ENCODE data around the gene ARPP21. TPM values are rescaled to one million over a fixed set of nuclear protein-coding genes. Genes with fewer than 3 reads are reported as not detected.

ARPP21 gene
- total RNA-seq, 1 donor from 2014 or later, result not detected

DNA sequence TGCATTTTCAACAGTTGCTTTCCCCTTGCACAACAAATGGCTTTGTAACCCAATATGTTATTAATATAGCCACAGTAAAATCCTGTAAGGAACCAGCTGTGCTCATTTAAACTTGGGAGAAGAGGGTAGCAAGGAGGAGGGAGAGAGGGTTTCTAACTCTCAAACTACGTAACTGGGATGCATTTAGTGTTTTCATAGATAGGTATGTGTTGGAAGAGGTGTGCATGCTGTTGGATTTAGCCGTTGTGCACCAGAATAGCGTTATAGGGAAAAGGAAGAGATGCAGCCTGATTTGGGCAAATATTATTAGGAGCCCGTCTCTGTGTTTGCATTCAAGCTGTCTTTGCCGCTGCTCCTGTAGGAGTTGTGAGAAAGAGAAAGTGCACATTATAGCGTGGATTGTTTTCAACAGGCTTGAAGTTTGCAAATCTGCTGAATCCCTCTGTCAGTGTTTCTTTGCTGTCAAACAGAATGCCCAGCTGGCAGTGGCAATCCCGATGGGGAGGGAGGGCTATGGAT lies 39.4 kb downstream of the ARPP21 start:
- Histone ChIP-seq H3K4me3 (no peak overlapping the region), H3K9me3 (no peaks in the 10 kb centered on the region), H3K27ac (no peak overlapping the region), H3K4me1 (peaks cover 0 to 3% of the 10 kb centered on the region in 2 donors), H3K36me3 (no peaks in the 10 kb centered on the region), H3K27me3 (no peaks in the 10 kb centered on the region)
- TF ChIP-seq, protein P1, sequence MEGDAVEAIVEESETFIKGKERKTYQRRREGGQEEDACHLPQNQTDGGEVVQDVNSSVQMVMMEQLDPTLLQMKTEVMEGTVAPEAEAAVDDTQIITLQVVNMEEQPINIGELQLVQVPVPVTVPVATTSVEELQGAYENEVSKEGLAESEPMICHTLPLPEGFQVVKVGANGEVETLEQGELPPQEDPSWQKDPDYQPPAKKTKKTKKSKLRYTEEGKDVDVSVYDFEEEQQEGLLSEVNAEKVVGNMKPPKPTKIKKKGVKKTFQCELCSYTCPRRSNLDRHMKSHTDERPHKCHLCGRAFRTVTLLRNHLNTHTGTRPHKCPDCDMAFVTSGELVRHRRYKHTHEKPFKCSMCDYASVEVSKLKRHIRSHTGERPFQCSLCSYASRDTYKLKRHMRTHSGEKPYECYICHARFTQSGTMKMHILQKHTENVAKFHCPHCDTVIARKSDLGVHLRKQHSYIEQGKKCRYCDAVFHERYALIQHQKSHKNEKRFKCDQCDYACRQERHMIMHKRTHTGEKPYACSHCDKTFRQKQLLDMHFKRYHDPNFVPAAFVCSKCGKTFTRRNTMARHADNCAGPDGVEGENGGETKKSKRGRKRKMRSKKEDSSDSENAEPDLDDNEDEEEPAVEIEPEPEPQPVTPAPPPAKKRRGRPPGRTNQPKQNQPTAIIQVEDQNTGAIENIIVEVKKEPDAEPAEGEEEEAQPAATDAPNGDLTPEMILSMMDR (IDR thresholded peaks at IDR 0.05), result no peak
- intact Hi-C loops (cut with DNase I), result no loop called here
- no peak for DNase-seq (ENCODE audit: low spot score in 2 of 2)

DNA sequence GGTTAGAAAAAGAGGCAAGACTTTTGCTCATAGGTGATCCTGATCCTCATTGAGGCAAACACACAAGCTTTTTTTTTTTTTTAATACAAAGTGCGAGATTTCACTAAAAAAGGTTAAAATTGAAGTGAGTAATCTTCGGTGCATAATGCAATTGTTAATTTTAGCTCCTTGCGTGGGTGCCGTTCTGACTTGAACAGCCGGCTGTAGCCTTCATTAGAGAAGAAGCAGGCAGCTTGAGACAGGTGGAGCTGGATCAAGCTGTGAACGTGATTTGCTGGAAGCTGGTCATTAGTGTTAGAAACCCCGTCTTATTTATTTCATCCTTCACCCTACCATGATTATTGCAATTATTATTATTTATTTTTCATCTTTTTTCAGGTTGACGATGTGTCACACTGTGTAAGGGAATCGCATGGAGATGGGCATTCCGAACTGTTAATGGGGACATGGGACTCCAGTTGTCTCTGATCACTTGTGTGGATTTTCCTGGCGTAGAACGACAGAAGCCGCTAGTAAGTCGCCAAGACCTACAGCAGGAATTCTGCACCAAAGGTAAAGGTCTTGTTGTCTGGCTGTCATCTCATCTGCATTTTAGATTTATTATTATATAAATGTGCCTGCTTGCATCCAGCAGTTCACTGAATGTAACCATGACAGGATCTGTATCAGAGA lies 40.2 kb downstream of the ARPP21 start:
- DNase-seq (ENCODE audit: low spot score in 2 of 2), result no peak
- Histone ChIP-seq H3K27me3 (no peaks in the 10 kb centered on the region), H3K4me1 (peaks cover 0 to 3% of the 10 kb centered on the region in 2 donors), H3K9me3 (no peaks in the 10 kb centered on the region), H3K27ac (no peak overlapping the region), H3K4me3 (no peak overlapping the region), H3K36me3 (no peaks in the 10 kb centered on the region)
- TF ChIP-seq, protein P1 (IDR thresholded peaks at IDR 0.05), result no peak
- intact Hi-C loops (cut with DNase I), result no loop called here

DNA sequence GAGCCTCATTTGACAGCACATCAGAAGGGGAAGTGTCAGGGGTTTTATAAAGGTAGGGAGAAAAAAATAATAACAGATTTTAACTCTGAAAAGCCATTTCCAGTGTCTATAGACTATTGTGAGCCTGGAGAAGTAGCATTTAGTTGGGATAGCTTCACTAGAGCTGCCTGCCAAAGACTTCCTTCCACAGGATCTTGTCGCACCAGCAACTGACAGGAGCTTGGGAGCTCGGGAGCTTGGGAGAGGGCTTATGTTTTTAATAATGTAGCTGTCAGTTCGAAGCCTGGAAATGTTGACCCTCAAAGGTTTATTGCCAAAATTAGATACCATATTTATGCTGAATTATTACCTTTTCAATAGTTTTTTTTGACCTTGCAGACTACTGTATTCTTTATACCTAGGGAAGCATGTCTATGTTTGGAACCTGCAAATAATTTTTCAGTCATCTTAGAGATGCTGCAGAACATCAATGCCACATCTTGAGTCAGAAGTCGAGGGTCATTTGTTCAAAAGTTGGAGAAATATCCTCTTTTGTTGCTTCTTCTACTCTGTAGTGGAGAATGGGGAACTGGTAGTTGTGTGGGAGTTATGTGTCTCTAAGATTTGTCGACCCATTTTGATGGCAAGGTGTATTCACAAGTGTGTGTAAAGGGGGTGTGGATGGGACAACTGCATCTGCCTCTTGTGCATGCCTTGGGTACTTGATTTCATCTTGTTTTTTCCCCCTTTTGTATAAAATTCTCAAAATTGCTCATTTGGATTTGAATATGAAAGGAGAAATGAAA lies 41.7 kb downstream of the ARPP21 start:
- Histone ChIP-seq H3K27me3 (no peaks in the 10 kb centered on the region), H3K4me3 (no peak overlapping the region), H3K27ac (no peak overlapping the region), H3K9me3 (no peaks in the 10 kb centered on the region), H3K36me3 (no peaks in the 10 kb centered on the region), H3K4me1 (no peaks in the 10 kb centered on the region)
- no peak for DNase-seq (ENCODE audit: low spot score in 2 of 2)
- TF ChIP-seq, protein P1 (IDR thresholded peaks at IDR 0.05), result no peak
- intact Hi-C loops (cut with DNase I), result no loop called here

DNA sequence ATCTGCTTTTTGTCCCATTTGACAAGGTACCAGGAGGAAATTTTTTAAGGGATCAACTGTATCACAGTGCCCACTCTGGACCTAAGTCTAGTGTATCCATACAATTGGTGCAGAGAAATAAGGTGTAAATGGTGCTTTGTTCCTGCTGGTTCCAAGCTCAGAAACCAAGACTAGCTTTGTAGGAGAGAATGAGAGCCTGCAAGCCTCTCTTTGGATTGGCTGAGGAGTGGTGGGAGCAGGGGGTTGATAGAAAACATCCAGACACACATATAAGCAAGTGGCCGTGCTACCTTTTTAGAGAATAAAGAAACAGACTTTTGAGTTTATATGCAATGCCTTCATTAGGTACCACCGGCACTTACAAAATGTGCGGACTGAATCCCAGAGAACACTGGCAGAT lies 45.8 kb downstream of the ARPP21 start:
- Histone ChIP-seq H3K27ac (no peak overlapping the region), H3K9me3 (no peaks in the 10 kb centered on the region), H3K27me3 (no peaks in the 10 kb centered on the region), H3K4me1 (no peaks in the 10 kb centered on the region), H3K4me3 (no peak overlapping the region), H3K36me3 (no peaks in the 10 kb centered on the region)
- DNase-seq (ENCODE audit: low spot score in 2 of 2), result no peak
- intact Hi-C loops (cut with DNase I), result no loop called here
- TF ChIP-seq, protein P1 (IDR thresholded peaks at IDR 0.05), result no peak

DNA sequence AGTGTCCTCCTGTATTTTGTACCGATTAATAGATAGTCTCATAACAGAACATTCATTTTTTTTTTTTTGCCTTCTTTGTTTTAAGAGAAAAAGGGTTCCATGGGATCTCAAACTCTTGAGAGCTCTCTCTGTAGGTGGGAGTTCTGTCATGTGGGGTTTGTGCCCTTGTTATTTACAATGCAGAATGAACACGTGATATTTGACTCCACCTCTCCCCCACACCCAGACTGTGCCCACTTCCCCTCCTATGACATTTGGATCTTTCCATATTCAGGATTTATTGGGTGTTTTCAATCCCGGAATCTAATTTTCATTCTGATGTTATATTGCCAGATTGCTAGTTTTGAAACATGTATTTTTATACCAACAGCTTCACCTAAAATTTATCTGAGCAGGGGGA lies 49.5 kb downstream of the ARPP21 start:
- intact Hi-C loops (cut with DNase I), result no loop called here
- no peak overlapping the region for H3K4me3 ChIP-seq
- H3K36me3 ChIP-seq, result no peaks in the 10 kb centered on the region
- no peaks in the 10 kb centered on the region for H3K27me3 ChIP-seq
- DNase-seq (ENCODE audit: low spot score in 2 of 2), result no peak
- H3K9me3 ChIP-seq, result no peaks in the 10 kb centered on the region
- TF ChIP-seq, protein P1 (IDR thresholded peaks at IDR 0.05), result no peak
- no peak overlapping the region for H3K27ac ChIP-seq
- H3K4me1 ChIP-seq, result no peaks in the 10 kb centered on the region
